Gastrocnemius medialis (tissue), 4 donors: ENCODE data around the gene ELMO1. TPM values are rescaled to one million over a fixed set of nuclear protein-coding genes. Genes with fewer than 3 reads are reported as not detected.

Experiments
- ATAC-seq, 2 donors: fragments of 150-250 bp; one replicate each; pipeline ENCODE4 v1.9.1; 2016
- DNase-seq, 2 donors: peaks; one replicate each; pipeline ENCODE4 v3.0.0-alpha.2; 2019
- H3K27ac ChIP-seq, 4 donors: fragments of 200-600 bp; sonication (generic); 1 replicate in 1 of 4; 2 replicates in 3 of 4; pipeline ENCODE4 v1.5.1; 2016 to 2018; ENCODE audit warnings: mild to moderate bottlenecking in 2 of 4, moderate library complexity in 1 of 4
- H3K27me3 ChIP-seq, 3 donors: fragments of 200-600 bp; sonication (generic) in 2 of 3; 1 replicate in 1 of 3; 2 replicates in 2 of 3; pipeline versions ENCODE4 v1.5.1 to v1.6.0; 2016 to 2019; ENCODE audit warnings: mild to moderate bottlenecking in 1 of 3, moderate library complexity in 1 of 3
- H3K36me3 ChIP-seq, 2 donors: fragments of 200-600 bp; sonication (generic) in 1 of 2; one replicate each; pipeline ENCODE4 v1.5.1; 2017 to 2018
- H3K4me1 ChIP-seq, 2 donors: fragments of 200-600 bp; sonication (generic) in 1 of 2; one replicate each; pipeline ENCODE4 v1.5.1; 2016 to 2017; ENCODE audit warnings: mild to moderate bottlenecking in 2 of 2
- H3K4me3 ChIP-seq, 4 donors: fragments of 200-600 bp; sonication (generic) in 3 of 4; 1 replicate in 1 of 4; 2 replicates in 3 of 4; pipeline ENCODE4 v1.5.1; 2016 to 2019; ENCODE audit warnings: mild to moderate bottlenecking in 2 of 4
- H3K9me3 ChIP-seq, 3 donors: fragments of 200-600 bp; sonication (generic) in 2 of 3; 1 replicate in 1 of 3; 2 replicates in 2 of 3; pipeline ENCODE4 v1.5.1; 2016 to 2019
- CTCF ChIP-seq, 5 experiments: fragments of 450-650 bp in 3 of 5; fragments of 200-600 bp in 2 of 5; sonication (generic) in 2 of 5; IDR thresholded peaks in 4 of 5; conservative IDR thresholded peaks in 1 of 5; 1 replicate in 4 of 5; 2 replicates in 1 of 5; pipeline ENCODE4 v1.5.1; 2016 to 2019; ENCODE audit warnings: antibody characterized with exemption in 5 of 5, mild to moderate bottlenecking in 3 of 5, moderate library complexity in 3 of 5
- POLR2A ChIP-seq, 2 donors: fragments of 450-650 bp; IDR thresholded peaks; one replicate each; pipeline ENCODE4 v1.6.1; 2017; ENCODE audit warnings: antibody characterized with exemption in 2 of 2, mild to moderate bottlenecking in 2 of 2, moderate library complexity in 2 of 2
- in situ Hi-C, 4 donors: fragments of 200-750 bp; cut with MboI; loops; one replicate each; pipeline versions ENCODE4 v1.15.0 to v1.8.0; 2017; ENCODE audit warnings: low sequenced_read_pairs in 4 of 4
- intact Hi-C: fragments of 100-400 bp; cut with DNase I; formaldehyde crosslinking; loops from one replicate; pipeline ENCODE4 v1.15.1; 2023; ENCODE audit warnings: low total_unique reads
- total RNA-seq, 4 donors: library from RNA; depleted of rRNA; stranded (reverse); fragments of >200 nt; gene quantifications; one replicate each; pipeline versions ENCODE4 v1.1.0 to v1.2.3, GENCODE V29; 2016

Gene ELMO1
- total RNA-seq, 4 donors from 2014 or later = 8.4 to 18.9 (median 14.6) TPM

- Histone ChIP-seq H3K4me3 (no peak overlapping the region), H3K27ac (no peak overlapping the region), H3K9me3 (peaks cover 0 to 11% (median 0%) of the 10 kb centered on the region in 3 donors), H3K36me3 (no peaks in the 10 kb centered on the region), H3K27me3 (no peaks in the 10 kb centered on the region), H3K4me1 (no peaks in the 10 kb centered on the region)
- intact Hi-C loops = no loop called here
- no peak for ATAC-seq
- TF ChIP-seq CTCF (IDR thresholded peaks at IDR 0.05 in 4 of 5, conservative IDR thresholded peaks at IDR 0.05 in 1 of 5) = no peak
- no peak for DNase-seq
- in situ Hi-C loops = no loop called here
Observed at GRCh38 chr7:37040330-37040729, 408.3 kb downstream of the ELMO1 start.

- no peak for TF ChIP-seq CTCF (IDR thresholded peaks at IDR 0.05 in 4 of 5, conservative IDR thresholded peaks at IDR 0.05 in 1 of 5)
- TF ChIP-seq POLR2A (IDR thresholded peaks at IDR 0.05) = no peak
- Histone ChIP-seq H3K36me3 (no peaks in the 10 kb centered on the region), H3K4me3 (no peak overlapping the region), H3K4me1 (no peaks in the 10 kb centered on the region), H3K27me3 (no peaks in the 10 kb centered on the region), H3K9me3 (peaks cover 0 to 11% (median 0%) of the 10 kb centered on the region in 3 donors), H3K27ac (no peak overlapping the region)
- in situ Hi-C loops = no loop called here
- DNase-seq (no peak), ATAC-seq (no peak)
- intact Hi-C loops = no loop called here
Observed at GRCh38 chr7:37039131-37039749, 409.4 kb downstream of the ELMO1 start.

- in situ Hi-C loops = no loop called here
- intact Hi-C loops = no loop called here
- no peak for TF ChIP-seq CTCF (IDR thresholded peaks at IDR 0.05 in 4 of 5, conservative IDR thresholded peaks at IDR 0.05 in 1 of 5)
- no peak for TF ChIP-seq POLR2A (IDR thresholded peaks at IDR 0.05)
- no peak for ATAC-seq
- no peak overlapping the region for H3K4me3 ChIP-seq
- H3K4me1 ChIP-seq = no peaks in the 10 kb centered on the region
- no peaks in the 10 kb centered on the region for H3K27me3 ChIP-seq
- H3K27ac ChIP-seq = no peak overlapping the region
- no peak for DNase-seq
- peaks cover 0 to 11% (median 0%) of the 10 kb centered on the region in 3 donors for H3K9me3 ChIP-seq
- no peaks in the 10 kb centered on the region for H3K36me3 ChIP-seq
Observed at GRCh38 chr7:37038706-37039105, 410.0 kb downstream of the ELMO1 start.

GRCh38 chr7:37037286-37037685, 411.4 kb downstream of the ELMO1 start:
- intact Hi-C loops = no loop called here
- Histone ChIP-seq H3K27me3 (no peaks in the 10 kb centered on the region), H3K9me3 (peaks cover 0 to 11% (median 0%) of the 10 kb centered on the region in 3 donors), H3K4me1 (peaks cover 5 to 8% of the 10 kb centered on the region in 2 donors), H3K4me3 (no peak overlapping the region), H3K36me3 (no peaks in the 10 kb centered on the region), H3K27ac (no peak overlapping the region)
- in situ Hi-C loops = no loop called here
- ATAC-seq = no peak
- DNase-seq = no peak
- no peak for TF ChIP-seq POLR2A (IDR thresholded peaks at IDR 0.05)
- no peak for TF ChIP-seq CTCF (IDR thresholded peaks at IDR 0.05 in 4 of 5, conservative IDR thresholded peaks at IDR 0.05 in 1 of 5)

GRCh38 chr7:37035631-37036030, 413.0 kb downstream of the ELMO1 start:
- no peak for ATAC-seq
- H3K9me3 ChIP-seq = peaks cover 0 to 11% (median 0%) of the 10 kb centered on the region in 3 donors
- no peak for TF ChIP-seq CTCF (IDR thresholded peaks at IDR 0.05 in 4 of 5, conservative IDR thresholded peaks at IDR 0.05 in 1 of 5)
- TF ChIP-seq POLR2A (IDR thresholded peaks at IDR 0.05) = no peak

More at GRCh38 chr7:37035631-37036030, 413.0 kb downstream of the ELMO1 start:
- Histone ChIP-seq H3K4me3 (no peak overlapping the region), H3K36me3 (no peaks in the 10 kb centered on the region), H3K4me1 (peaks cover 19 to 22% of the 10 kb centered on the region in 2 donors), H3K27ac (no peak overlapping the region), H3K27me3 (no peaks in the 10 kb centered on the region)
- intact Hi-C loops (no loop called here), in situ Hi-C loops (no loop called here)
- DNase-seq = no peak
